NCI-H1105 treated with DMSO at 0.1 percent for 48 hours (cell line): ENCODE data around the gene ARHGAP11A.

Experiments used
- DNase-seq: peaks from one replicate; lab custom pipeline; 2025; lab: John Stamatoyannopoulos, UW

ARHGAP11A gene

DNA sequence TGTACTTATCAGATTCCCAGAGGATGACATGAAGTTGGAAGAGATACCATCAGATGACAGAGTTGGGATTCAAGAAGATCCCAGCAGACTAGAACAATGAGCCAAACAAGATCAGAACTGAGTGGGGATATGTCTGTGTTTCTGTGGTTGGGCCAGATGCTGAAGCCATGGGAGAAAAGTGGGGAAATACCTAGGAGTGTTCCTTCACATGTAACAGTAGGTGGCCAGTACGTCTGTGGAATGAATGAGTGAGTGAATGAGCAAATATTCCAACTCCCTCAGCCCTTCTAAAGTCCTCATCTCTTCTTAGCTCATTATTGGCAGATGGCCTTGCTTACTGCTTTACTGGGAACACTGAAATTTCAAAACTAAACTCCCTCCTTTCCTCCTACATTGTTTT lies 70.3 kb downstream of the ARHGAP11A start:
- no peak for DNase-seq

DNA sequence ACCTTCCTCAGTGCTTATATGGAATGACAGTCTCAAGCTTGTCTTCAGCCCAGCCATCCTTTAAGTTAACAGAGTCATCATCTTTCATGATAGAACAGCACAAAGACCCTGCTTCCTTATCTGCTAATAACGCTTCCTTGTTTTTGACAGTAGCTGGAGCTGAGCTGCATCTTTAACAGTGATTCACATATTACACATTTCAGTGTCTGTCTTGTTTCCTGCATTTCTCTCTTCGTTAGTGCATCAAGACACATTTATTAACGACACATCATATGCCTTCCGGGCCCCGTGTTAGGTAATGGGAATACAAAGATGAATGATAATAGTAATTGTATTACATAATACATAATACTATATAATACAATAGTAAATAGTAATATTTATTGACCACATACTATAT lies 72.3 kb downstream of the ARHGAP11A start:
- no peak for DNase-seq

DNA sequence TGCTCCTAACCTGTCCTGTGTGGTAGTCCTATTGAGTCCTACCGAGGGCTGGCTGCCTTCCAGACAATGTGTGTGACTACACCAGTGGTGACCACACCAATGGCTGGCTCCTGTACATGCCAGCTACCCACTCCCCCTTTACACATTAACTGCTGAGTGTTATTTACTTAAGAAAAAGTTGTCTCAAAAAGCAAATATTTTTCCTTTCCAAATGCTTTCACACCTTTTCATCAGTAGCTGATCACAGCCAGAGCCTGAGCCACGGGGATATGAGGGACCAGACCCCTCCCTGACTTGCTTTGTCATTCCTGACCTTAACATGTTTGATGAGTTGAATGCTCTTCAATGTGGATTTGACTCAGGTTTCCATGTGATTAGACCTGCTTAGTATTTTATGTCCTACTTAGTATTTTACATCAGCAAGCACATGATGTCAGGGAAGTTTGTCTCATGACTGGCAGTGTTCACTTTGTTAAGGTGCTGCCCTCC lies 72.9 kb downstream of the ARHGAP11A start:
- peak; percentile 1 for DNase-seq
